GM23248 (cell line): ENCODE data around the gene LRRC49. TPM values are rescaled to one million over a fixed set of nuclear protein-coding genes. Genes with fewer than 3 reads are reported as not detected.
A peak's percentile ranks its signal among the peaks of the same experiment; 100 is the strongest.
"Not testable (repeated sequence)": the region's sequence is repeated elsewhere in the genome, so short reads cannot be mapped to it uniquely, and the experiment has no call there.

Source experiments
- DNase-seq: peaks from one replicate; pipeline ENCODE4 v3.0.0-alpha.2; 2015
- H2AFZ ChIP-seq: fragments of 200-600 bp; sonication (generic); 2 replicates; pipeline ENCODE4 v1.6.1; 2016; ENCODE audit warnings: antibody characterized with exemption
- H3F3A ChIP-seq: fragments of 200-600 bp; sonication (generic); 2 replicates; pipeline ENCODE4 v1.6.1; 2016; ENCODE audit warnings: mild to moderate bottlenecking, antibody characterized with exemption, mixed run types; ENCODE audit not compliant: insufficient read depth
- H3K27ac ChIP-seq: fragments of 200-600 bp; sonication (generic); 2 replicates; pipeline ENCODE4 v1.5.1; 2016; ENCODE audit warnings: mild to moderate bottlenecking
- H3K27me3 ChIP-seq: fragments of 200-600 bp; sonication (generic); replicated peaks from 2 replicates; pipeline ENCODE4 v1.6.1; 2016; ENCODE audit warnings: mild to moderate bottlenecking; ENCODE audit not compliant: insufficient read depth
- H3K36me3 ChIP-seq: fragments of 200-600 bp; sonication (generic); 2 replicates; pipeline ENCODE4 v1.6.1; 2016; ENCODE audit warnings: low read depth, mild to moderate bottlenecking
- H3K4me1 ChIP-seq: fragments of 200-600 bp; sonication (generic); 2 replicates; pipeline ENCODE4 v1.6.1; 2016; ENCODE audit warnings: mild to moderate bottlenecking; ENCODE audit not compliant: insufficient read depth
- H3K4me2 ChIP-seq: fragments of 200-600 bp; sonication (generic); one replicate; pipeline ENCODE4 v1.6.1; 2016; ENCODE audit warnings: mild to moderate bottlenecking; ENCODE audit not compliant: unreplicated experiment
- H3K4me3 ChIP-seq: fragments of 200-600 bp; sonication (generic); 2 replicates; pipeline ENCODE4 v1.5.1; 2016; ENCODE audit warnings: mild to moderate bottlenecking
- H3K79me2 ChIP-seq: fragments of 200-600 bp; sonication (generic); 2 replicates; pipeline ENCODE4 v1.6.1; 2016; ENCODE audit warnings: mild to moderate bottlenecking; ENCODE audit not compliant: insufficient read depth
- H3K9ac ChIP-seq: fragments of 200-600 bp; sonication (generic); 2 replicates; pipeline ENCODE4 v1.6.1; 2016; ENCODE audit warnings: mild to moderate bottlenecking
- H3K9me2 ChIP-seq: fragments of 200-600 bp; sonication (generic); 2 replicates; pipeline ENCODE4 v1.6.1; 2016; ENCODE audit warnings: mixed run types, mild to moderate bottlenecking, moderate library complexity; ENCODE audit not compliant: insufficient read depth
- H3K9me3 ChIP-seq: fragments of 200-600 bp; sonication (generic); one replicate; pipeline ENCODE4 v1.6.1; 2017; ENCODE audit warnings: low read depth
- H4K20me1 ChIP-seq: fragments of 200-600 bp; sonication (generic); 2 replicates; pipeline ENCODE4 v1.6.0; 2016; ENCODE audit not compliant: insufficient read depth
- EZH2 ChIP-seq: fragments of 200-600 bp; sonication (generic); IDR thresholded peaks from 2 replicates; pipeline ENCODE4 v1.6.1; 2018; ENCODE audit warnings: antibody characterized with exemption, mild to moderate bottlenecking; ENCODE audit not compliant: insufficient read depth, poor library complexity, severe bottlenecking
- EZH2phosphoT487 ChIP-seq: fragments of 200-600 bp; sonication (generic); IDR thresholded peaks from 2 replicates; pipeline ENCODE4 v1.6.1; 2018; ENCODE audit warnings: antibody characterized with exemption, moderate library complexity, mild to moderate bottlenecking, low read depth; ENCODE audit not compliant: insufficient read depth
- WGBS, 2 experiments: methylation state at CpG; one replicate each; pipeline ENCODE4 v1.1.6; 2015 to 2017; ENCODE audit warnings: low lambda C conversion rate in 2 of 2, low coverage in 1 of 2; ENCODE audit errors: missing lambda C conversion rate in 2 of 2; 5-methylcytosine and 5-hydroxymethylcytosine counted together
- in situ Hi-C: fragments of 300-500 bp; cut with MboI; formaldehyde crosslinking; loops from 2 replicates; pipeline ENCODE4 v1.15.0; 2020
- polyA plus RNA-seq: library from polyadenylated mRNA; unstranded; fragments of >200 nt; fragmentation: Nextera tagmentation; extraction: Ambion mirVana; gene quantifications from 2 replicates; pipeline ENCODE4 v1.2.1, GENCODE V29; 2016
- total RNA-seq: library from RNA; depleted of rRNA; stranded (reverse); fragments of >200 nt; shearing (Covaris generic); gene quantifications from 2 replicates; pipeline ENCODE4 v1.2.3, GENCODE V29; 2014

The LRRC49 gene
- total and polyA plus RNA-seq, 2 experiments from 2014 or later: 7.6 to 10.3 TPM

GRCh38 chr15:71011503-71012155 is 119.0 kb downstream of the LRRC49 start:
- no peak overlapping the region for H2AFZ ChIP-seq
- no peaks in the 10 kb centered on the region for H3K79me2 ChIP-seq
- peak overlapping the region; percentile 12; the same call in 1 of the 2 replicates for H3K9ac ChIP-seq
- no peaks in the 10 kb centered on the region for H3K36me3 ChIP-seq
- H3K4me2 ChIP-seq: no peak overlapping the region
- WGBS, 2 experiments: 72 to 77% methylated on average over 1 of the region's 1 CpG
- in situ Hi-C loops: no loop called here
- H3F3A ChIP-seq: no peaks in the 10 kb centered on the region
- no peaks in the 10 kb centered on the region for H3K27me3 ChIP-seq
- no peak overlapping the region for H3K27ac ChIP-seq
- H4K20me1 ChIP-seq: no peaks in the 10 kb centered on the region
- H3K9me2 ChIP-seq: no peaks in the 10 kb centered on the region
- peak; percentile 83 for DNase-seq
- no peak overlapping the region for H3K4me3 ChIP-seq
- TF ChIP-seq EZH2 (no peak), EZH2phosphoT487 (no peak)
- H3K9me3 ChIP-seq: no peaks in the 10 kb centered on the region
- peaks cover 13% of the 10 kb centered on the region for H3K4me1 ChIP-seq

DNA sequence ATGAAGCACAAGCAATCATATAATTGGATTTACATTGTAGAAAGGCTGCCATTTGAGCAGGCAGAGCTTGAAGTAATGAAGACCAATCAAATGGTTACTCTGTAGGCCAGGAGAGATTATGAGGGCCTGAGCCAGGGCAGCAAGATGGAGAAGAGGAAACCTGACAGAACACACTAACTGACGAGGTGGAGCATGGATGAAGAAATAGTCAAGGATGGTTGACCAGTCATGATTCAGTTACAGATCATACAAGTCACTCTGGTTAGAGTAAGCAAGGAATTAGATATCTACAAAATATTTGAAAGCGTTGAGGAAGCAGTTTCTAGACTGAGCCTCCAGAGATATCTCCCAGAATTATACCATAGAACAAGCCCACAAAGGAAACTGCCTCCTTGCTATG is 120.8 kb downstream of the LRRC49 start:
- no peaks in the 10 kb centered on the region for H4K20me1 ChIP-seq
- no peaks in the 10 kb centered on the region for H3K9me2 ChIP-seq
- no peaks in the 10 kb centered on the region for H3F3A ChIP-seq
- H3K4me2 ChIP-seq: no peak overlapping the region
- no peak for DNase-seq
- no peak overlapping the region for H2AFZ ChIP-seq
- H3K4me1 ChIP-seq: peaks cover 13% of the 10 kb centered on the region
- WGBS, 2 experiments: 88 to 92% methylated on average over 2 of the region's 2 CpGs
- no peaks in the 10 kb centered on the region for H3K79me2 ChIP-seq
- H3K36me3 ChIP-seq: no peaks in the 10 kb centered on the region
- TF ChIP-seq EZH2phosphoT487 (no peak), EZH2 (no peak)
- no peak overlapping the region for H3K9ac ChIP-seq
- H3K27ac ChIP-seq: no peak overlapping the region
- in situ Hi-C loops: no loop called here
- no peaks in the 10 kb centered on the region for H3K9me3 ChIP-seq
- no peak overlapping the region for H3K4me3 ChIP-seq
- no peaks in the 10 kb centered on the region for H3K27me3 ChIP-seq

DNA sequence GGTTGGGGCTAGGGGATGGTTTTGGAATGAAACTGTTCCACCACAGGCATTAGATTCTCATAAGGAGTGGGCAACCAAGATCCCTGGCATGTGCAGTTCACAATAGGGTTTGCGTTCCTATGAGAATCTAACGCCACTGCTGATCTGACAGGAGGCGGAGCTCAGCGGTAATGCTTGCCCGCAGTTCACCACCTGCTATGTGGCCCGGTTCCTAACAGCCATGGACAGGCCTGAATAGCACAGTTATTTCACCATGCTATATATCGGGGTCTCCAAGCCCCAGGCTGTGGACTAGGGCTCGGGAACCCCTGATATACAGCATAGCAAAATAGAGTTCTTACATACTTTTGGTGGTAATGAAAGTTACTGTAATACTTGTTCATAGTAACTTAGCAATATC is 122.7 kb downstream of the LRRC49 start:
- peaks cover 5% of the 10 kb centered on the region; the same call in 1 of the 2 replicates for H3K36me3 ChIP-seq
- H4K20me1 ChIP-seq: no peaks in the 10 kb centered on the region
- peaks cover 13% of the 10 kb centered on the region for H3K4me1 ChIP-seq
- H3K4me3 ChIP-seq: no peak overlapping the region
- H3K27ac ChIP-seq: no peak overlapping the region
- WGBS, 2 experiments: 97 to 98% methylated on average over 8 of the region's 8 CpGs
- no peak for DNase-seq
- no peaks in the 10 kb centered on the region for H3K9me3 ChIP-seq
- H3K9me2 ChIP-seq: no peaks in the 10 kb centered on the region
- in situ Hi-C loops: no loop called here
- no peaks in the 10 kb centered on the region for H3F3A ChIP-seq
- no peak overlapping the region for H3K9ac ChIP-seq
- no peak for TF ChIP-seq EZH2
- TF ChIP-seq EZH2phosphoT487: no peak
- H2AFZ ChIP-seq: no peak overlapping the region
- H3K79me2 ChIP-seq: no peaks in the 10 kb centered on the region
- no peaks in the 10 kb centered on the region for H3K27me3 ChIP-seq
- H3K4me2 ChIP-seq: no peak overlapping the region

- H2AFZ ChIP-seq, H3K79me2 ChIP-seq, H3F3A ChIP-seq, H3K27ac ChIP-seq, H3K9me3 ChIP-seq, H3K9ac ChIP-seq, H3K4me3 ChIP-seq, H3K27me3 ChIP-seq, H4K20me1 ChIP-seq, H3K4me2 ChIP-seq, H3K9me2 ChIP-seq, in situ Hi-C loops, H3K36me3 ChIP-seq, H3K4me1 ChIP-seq, DNase-seq: not testable (repeated sequence)
- 58 to 72% methylated on average over 4 of the region's 4 CpGs for WGBS, 2 experiments
These were observed 138.6 kb downstream of the LRRC49 start for GRCh38 chr15:71031232-71031631.

- 93 to 100% methylated on average over 1 of the region's 1 CpG for WGBS, 2 experiments
- in situ Hi-C loops, H3K4me2 ChIP-seq: not testable (repeated sequence)
These were observed 142.9 kb downstream of the LRRC49 start for GRCh38 chr15:71035478-71035877.

More at GRCh38 chr15:71035478-71035877, 142.9 kb downstream of the LRRC49 start:
- H3K9me2 ChIP-seq, H3K79me2 ChIP-seq, H3K4me3 ChIP-seq, H3K9me3 ChIP-seq, H3K9ac ChIP-seq, H3K27ac ChIP-seq, H3F3A ChIP-seq, H2AFZ ChIP-seq, H4K20me1 ChIP-seq, H3K27me3 ChIP-seq, H3K36me3 ChIP-seq, DNase-seq, H3K4me1 ChIP-seq: not testable (repeated sequence)
